Ectodermal cell (in vitro differentiated cells): Measurements from ENCODE around the gene TAPT1.

ENCODE experiments used
- H3K27ac ChIP-seq: 2 replicates; pipeline ENCODE4 v1.7.0; 2013; ENCODE audit warnings: mild to moderate bottlenecking, low read depth, low read length; ENCODE audit not compliant: insufficient read depth, poor library complexity, severe bottlenecking
- H3K27me3 ChIP-seq: 2 replicates; pipeline ENCODE4 v1.7.0; 2013; ENCODE audit warnings: mild to moderate bottlenecking, low read length; ENCODE audit not compliant: insufficient read depth, control insufficient read depth, poor library complexity, severe bottlenecking
- H3K36me3 ChIP-seq: one replicate; pipeline ENCODE4 v1.7.0; 2013; ENCODE audit warnings: low read length; ENCODE audit not compliant: control insufficient read depth, insufficient read depth
- H3K4me1 ChIP-seq: one replicate; pipeline ENCODE4 v1.7.0; 2013; ENCODE audit warnings: low read length; ENCODE audit not compliant: control insufficient read depth, insufficient read depth
- H3K4me3 ChIP-seq: 2 replicates; pipeline ENCODE4 v1.7.0; 2013; ENCODE audit warnings: low read depth, low read length, control low read depth; ENCODE audit not compliant: insufficient read depth
- H3K9me3 ChIP-seq: 2 replicates; pipeline ENCODE4 v1.7.0; 2013; ENCODE audit warnings: mild to moderate bottlenecking, low read length, moderate library complexity; ENCODE audit not compliant: control insufficient read depth
- WGBS, 2 experiments: methylation state at CpG; one replicate each; pipeline ENCODE4 v1.1.7; 2013; ENCODE audit warnings: missing lambda C conversion rate in 2 of 2; 5-methylcytosine and 5-hydroxymethylcytosine counted together

Gene TAPT1

GRCh38 chr4:16140231-16140878 is 85.9 kb downstream of the TAPT1 start:
- H3K4me1 ChIP-seq = no peaks in the 10 kb centered on the region
- no peak overlapping the region for H3K27ac ChIP-seq
- H3K4me3 ChIP-seq = no peak overlapping the region
- H3K27me3 ChIP-seq = no peaks in the 10 kb centered on the region
- H3K36me3 ChIP-seq = no peaks in the 10 kb centered on the region
- no peaks in the 10 kb centered on the region for H3K9me3 ChIP-seq
- 90 to 92% methylated on average over 3 to 4 of the region's 4 CpGs for WGBS, 2 experiments

- 92 to 93% methylated on average over 8 of the region's 8 CpGs for WGBS, 2 experiments
- Histone ChIP-seq H3K36me3 (no peaks in the 10 kb centered on the region), H3K27me3 (no peaks in the 10 kb centered on the region), H3K9me3 (no peaks in the 10 kb centered on the region), H3K27ac (no peak overlapping the region), H3K4me1 (no peaks in the 10 kb centered on the region), H3K4me3 (no peak overlapping the region)
Measured at GRCh38 chr4:16139066-16139945, 87.0 kb downstream of the TAPT1 start.

- Histone ChIP-seq H3K4me3 (no peak overlapping the region), H3K36me3 (no peaks in the 10 kb centered on the region), H3K27ac (no peak overlapping the region), H3K27me3 (no peaks in the 10 kb centered on the region), H3K4me1 (no peaks in the 10 kb centered on the region), H3K9me3 (no peaks in the 10 kb centered on the region)
- 96 to 97% methylated on average over 5 of the region's 5 CpGs for WGBS, 2 experiments
Measured at GRCh38 chr4:16136827-16137226, 89.4 kb downstream of the TAPT1 start.

GRCh38 chr4:16136311-16136710 is 90.0 kb downstream of the TAPT1 start:
- WGBS, 2 experiments = 29 to 55% methylated on average over 1 of the region's 1 CpG
- no peak overlapping the region for H3K4me3 ChIP-seq
- H3K27me3 ChIP-seq = no peaks in the 10 kb centered on the region
- no peaks in the 10 kb centered on the region for H3K4me1 ChIP-seq
- H3K36me3 ChIP-seq = no peaks in the 10 kb centered on the region
- H3K9me3 ChIP-seq = no peaks in the 10 kb centered on the region
- H3K27ac ChIP-seq = no peak overlapping the region

GRCh38 chr4:16133406-16133805 is 92.9 kb downstream of the TAPT1 start:
- H3K9me3 ChIP-seq = no peaks in the 10 kb centered on the region
- H3K36me3 ChIP-seq = no peaks in the 10 kb centered on the region
- H3K4me3 ChIP-seq = no peak overlapping the region
- no peaks in the 10 kb centered on the region for H3K27me3 ChIP-seq
- WGBS, 2 experiments = 88 to 100% methylated on average over 1 of the region's 1 CpG
- no peaks in the 10 kb centered on the region for H3K4me1 ChIP-seq
- no peak overlapping the region for H3K27ac ChIP-seq

GRCh38 chr4:16131293-16131692 is 95.0 kb downstream of the TAPT1 start:
- H3K27me3 ChIP-seq = no peaks in the 10 kb centered on the region
- H3K4me3 ChIP-seq = no peak overlapping the region
- H3K27ac ChIP-seq = no peak overlapping the region
- H3K9me3 ChIP-seq = no peaks in the 10 kb centered on the region
- H3K4me1 ChIP-seq = no peaks in the 10 kb centered on the region
- 100% methylated on average over 1 of the region's 1 CpG for WGBS, 2 experiments
- no peaks in the 10 kb centered on the region for H3K36me3 ChIP-seq

GRCh38 chr4:16129336-16129735 is 96.9 kb downstream of the TAPT1 start:
- WGBS, 2 experiments = 90 to 100% methylated on average over 1 of the region's 1 CpG
- H3K36me3 ChIP-seq = no peaks in the 10 kb centered on the region
- no peak overlapping the region for H3K27ac ChIP-seq

GRCh38 chr4:16126714-16127113 is 99.6 kb downstream of the TAPT1 start:
- no peak overlapping the region for H3K27ac ChIP-seq
- H3K4me3 ChIP-seq = no peak overlapping the region
- 83 to 95% methylated on average over 1 of the region's 1 CpG for WGBS, 2 experiments
- H3K36me3 ChIP-seq = no peaks in the 10 kb centered on the region
- H3K27me3 ChIP-seq = no peaks in the 10 kb centered on the region
- no peaks in the 10 kb centered on the region for H3K4me1 ChIP-seq
- no peaks in the 10 kb centered on the region for H3K9me3 ChIP-seq

More at GRCh38 chr4:16129336-16129735, 96.9 kb downstream of the TAPT1 start:
- no peaks in the 10 kb centered on the region for H3K9me3 ChIP-seq
- no peaks in the 10 kb centered on the region for H3K4me1 ChIP-seq
- no peak overlapping the region for H3K4me3 ChIP-seq
- H3K27me3 ChIP-seq = no peaks in the 10 kb centered on the region

GRCh38 chr4:16125571-16126445 is 100.5 kb downstream of the TAPT1 start:
- no peaks in the 10 kb centered on the region for H3K9me3 ChIP-seq
- H3K27me3 ChIP-seq = no peaks in the 10 kb centered on the region
- no peak overlapping the region for H3K27ac ChIP-seq
- 88 to 89% methylated on average over 8 of the region's 8 CpGs for WGBS, 2 experiments
- no peaks in the 10 kb centered on the region for H3K4me1 ChIP-seq
- H3K4me3 ChIP-seq = no peak overlapping the region
- H3K36me3 ChIP-seq = no peaks in the 10 kb centered on the region

GRCh38 chr4:16124232-16124631 is 102.0 kb downstream of the TAPT1 start:
- Histone ChIP-seq H3K9me3 (no peaks in the 10 kb centered on the region), H3K27me3 (no peaks in the 10 kb centered on the region), H3K27ac (no peak overlapping the region), H3K36me3 (no peaks in the 10 kb centered on the region), H3K4me1 (no peaks in the 10 kb centered on the region), H3K4me3 (no peak overlapping the region)
- WGBS, 2 experiments = 87 to 96% methylated on average over 3 to 4 of the region's 4 CpGs
